NCI-H1092 (cell line): Measurements from ENCODE around the gene FRMPD1.
"Not testable (repeated sequence)": the region's sequence is repeated elsewhere in the genome, so short reads cannot be mapped to it uniquely, and the experiment has no call there.

Experiments
- DNase-seq: peaks from one replicate; lab custom pipeline; 2025; lab: John Stamatoyannopoulos, UW

The FRMPD1 gene

GRCh38 chr9:37740631-37741328, 90.0 kb downstream of the FRMPD1 start:
- no peak for DNase-seq

GRCh38 chr9:37745970-37746369, 95.2 kb downstream of the FRMPD1 start:
- DNase-seq = no peak

- DNase-seq = no peak
Measured at GRCh38 chr9:37746448-37747270, 95.9 kb downstream of the FRMPD1 start.

- peak; percentile 58 for DNase-seq
Measured at GRCh38 chr9:37747271-37747753, 96.6 kb downstream of the FRMPD1 start.

GRCh38 chr9:37749129-37749528, 98.4 kb downstream of the FRMPD1 start:
- DNase-seq = no peak

- DNase-seq = no peak
Measured at GRCh38 chr9:37751186-37751585, 100.4 kb downstream of the FRMPD1 start.

- not testable (repeated sequence) for DNase-seq
Measured at GRCh38 chr9:37751704-37752103, 101.0 kb downstream of the FRMPD1 start.

GRCh38 chr9:37752112-37752511, 101.4 kb downstream of the FRMPD1 start:
- DNase-seq = not testable (repeated sequence)

- no peak for DNase-seq
Measured at GRCh38 chr9:37752642-37753488, 102.1 kb downstream of the FRMPD1 start.

GRCh38 chr9:37753489-37754190, 102.9 kb downstream of the FRMPD1 start, which contains the start of gene TRMT10B:
Gene TRMT10B (plus strand): TSS chr9:37753805. CDS start chr9:37761932, 8,127 bp downstream.
- DNase-seq = peak; percentile 54

GRCh38 chr9:37758747-37759146, 108.0 kb downstream of the FRMPD1 start:
- DNase-seq = no peak

GRCh38 chr9:37760416-37761161, 109.8 kb downstream of the FRMPD1 start:
- no peak for DNase-seq

GRCh38 chr9:37761511-37761910, 110.8 kb downstream of the FRMPD1 start:
- no peak for DNase-seq

GRCh38 chr9:37765263-37765662, 114.5 kb downstream of the FRMPD1 start:
- not testable (repeated sequence) for DNase-seq

GRCh38 chr9:37769306-37769705, 118.6 kb downstream of the FRMPD1 start:
- DNase-seq = no peak

GRCh38 chr9:37769995-37770394, 119.2 kb downstream of the FRMPD1 start:
- no peak for DNase-seq

GRCh38 chr9:37775216-37775919, 124.6 kb downstream of the FRMPD1 start:
- DNase-seq = no peak

GRCh38 chr9:37776328-37776727, 125.6 kb downstream of the FRMPD1 start:
- no peak for DNase-seq

GRCh38 chr9:37778534-37778933, 127.8 kb downstream of the FRMPD1 start:
- DNase-seq = no peak

- DNase-seq = no peak
Measured at GRCh38 chr9:37784291-37784615, 133.5 kb downstream of the FRMPD1 start.
